ENCODE measurements around the gene TP73.

Gene TP73

DNA sequence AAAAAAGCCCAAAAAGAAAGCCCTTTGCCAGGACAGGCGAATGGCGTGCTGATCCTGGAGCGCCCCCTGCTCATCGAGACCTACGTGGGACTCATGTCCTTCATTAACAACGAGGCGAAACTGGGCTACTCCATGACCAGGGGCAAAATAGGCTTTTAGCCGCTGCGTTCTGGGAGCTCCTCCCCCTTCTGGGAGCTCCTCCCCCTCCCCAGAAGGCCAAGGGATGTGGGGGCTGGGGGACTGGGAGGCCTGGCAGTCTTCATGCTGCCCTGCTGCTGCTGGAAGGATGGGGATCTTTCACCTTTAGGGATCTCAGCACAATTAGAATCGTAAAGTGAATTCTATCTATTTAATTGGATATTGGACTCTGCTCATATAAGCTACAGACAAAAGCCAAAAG lies 23.9 kb upstream of the TP73 start:
- Mint-ChIP-seq H3K27me3 (ENCODE audit: low read depth) (no peaks in the 10 kb centered on the region), H3K27ac (no peak overlapping the region), H3K4me1 (peaks cover 18% of the 10 kb centered on the region), H3K9me3 (no peaks in the 10 kb centered on the region), H3K4me3 (peak overlapping the region; percentile 13 to 46 (median 38)), H3K36me3 (ENCODE audit: low read depth) (peaks cover 20% of the 10 kb centered on the region)
- TF ChIP-seq, protein P1, sequence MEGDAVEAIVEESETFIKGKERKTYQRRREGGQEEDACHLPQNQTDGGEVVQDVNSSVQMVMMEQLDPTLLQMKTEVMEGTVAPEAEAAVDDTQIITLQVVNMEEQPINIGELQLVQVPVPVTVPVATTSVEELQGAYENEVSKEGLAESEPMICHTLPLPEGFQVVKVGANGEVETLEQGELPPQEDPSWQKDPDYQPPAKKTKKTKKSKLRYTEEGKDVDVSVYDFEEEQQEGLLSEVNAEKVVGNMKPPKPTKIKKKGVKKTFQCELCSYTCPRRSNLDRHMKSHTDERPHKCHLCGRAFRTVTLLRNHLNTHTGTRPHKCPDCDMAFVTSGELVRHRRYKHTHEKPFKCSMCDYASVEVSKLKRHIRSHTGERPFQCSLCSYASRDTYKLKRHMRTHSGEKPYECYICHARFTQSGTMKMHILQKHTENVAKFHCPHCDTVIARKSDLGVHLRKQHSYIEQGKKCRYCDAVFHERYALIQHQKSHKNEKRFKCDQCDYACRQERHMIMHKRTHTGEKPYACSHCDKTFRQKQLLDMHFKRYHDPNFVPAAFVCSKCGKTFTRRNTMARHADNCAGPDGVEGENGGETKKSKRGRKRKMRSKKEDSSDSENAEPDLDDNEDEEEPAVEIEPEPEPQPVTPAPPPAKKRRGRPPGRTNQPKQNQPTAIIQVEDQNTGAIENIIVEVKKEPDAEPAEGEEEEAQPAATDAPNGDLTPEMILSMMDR (IDR thresholded peaks at IDR 0.05; ENCODE audit: unreplicated experiment in 3 of 3): no peak

DNA sequence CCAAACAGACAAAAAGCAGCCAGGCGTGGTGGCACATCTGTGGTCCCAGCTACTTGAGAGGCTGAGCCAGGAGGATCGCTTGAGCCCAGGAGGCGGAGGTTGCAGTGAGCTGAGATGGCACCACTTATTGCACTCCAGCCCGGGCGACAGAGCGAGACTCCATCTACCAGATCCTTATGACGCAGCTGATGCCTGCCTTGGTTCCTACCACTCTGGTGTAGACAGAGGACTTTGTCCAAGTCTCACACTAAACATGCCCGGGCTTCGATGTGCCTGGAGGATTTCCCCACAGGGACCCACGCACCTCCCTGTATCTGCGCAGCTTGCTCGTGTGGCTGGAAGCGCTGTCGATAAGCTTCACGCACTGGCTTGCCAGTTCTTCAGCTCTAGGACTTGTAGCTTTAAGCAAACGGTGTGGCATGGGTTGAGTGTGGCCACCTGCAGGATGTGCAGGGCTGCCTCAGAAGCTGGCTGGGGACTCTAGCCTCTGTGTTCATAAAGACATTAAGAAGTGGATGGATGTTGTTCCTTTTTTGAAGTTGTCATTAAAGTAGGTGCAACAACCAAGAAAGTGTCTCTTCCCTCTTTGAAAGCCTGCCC lies 22.7 kb upstream of the TP73 start:
- Mint-ChIP-seq H3K4me1 (peaks cover 7% of the 10 kb centered on the region), H3K36me3 (ENCODE audit: low read depth) (peaks cover 24% of the 10 kb centered on the region), H3K27me3 (ENCODE audit: low read depth) (no peaks in the 10 kb centered on the region), H3K27ac (no peak overlapping the region), H3K9me3 (no peaks in the 10 kb centered on the region), H3K4me3 (no peak overlapping the region)
- TF ChIP-seq, protein P1 (IDR thresholded peaks at IDR 0.05; ENCODE audit: unreplicated experiment in 3 of 3): no peak

DNA sequence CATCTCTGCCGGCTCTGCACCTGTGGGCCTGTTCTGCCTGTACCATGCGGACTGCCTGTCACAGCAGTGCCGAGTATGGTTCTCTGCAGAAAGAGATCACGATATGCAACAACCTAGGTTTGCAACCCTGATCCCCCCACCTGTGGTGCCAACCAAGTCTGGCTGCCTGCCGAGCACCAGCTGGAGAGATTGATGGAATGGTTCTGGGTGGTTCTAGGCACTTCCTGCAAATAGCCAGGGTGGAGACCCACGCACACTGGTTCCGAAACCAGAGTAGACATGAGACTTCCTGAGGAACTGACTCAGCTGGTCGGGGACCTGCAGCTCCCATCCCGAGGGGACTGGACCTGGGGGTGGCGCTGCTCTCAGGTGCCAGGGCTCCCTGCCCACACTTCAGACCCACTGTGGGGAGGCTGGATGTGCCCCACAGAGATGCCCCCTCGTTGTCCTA lies 22.1 kb upstream of the TP73 start:
- TF ChIP-seq, protein P1 (IDR thresholded peaks at IDR 0.05; ENCODE audit: unreplicated experiment in 3 of 3): no peak
- no peaks in the 10 kb centered on the region for H3K27me3 Mint-ChIP-seq (ENCODE audit: low read depth)
- no peak overlapping the region for H3K4me3 Mint-ChIP-seq
- peaks cover 28% of the 10 kb centered on the region for H3K36me3 Mint-ChIP-seq (ENCODE audit: low read depth)
- peaks cover 6% of the 10 kb centered on the region for H3K4me1 Mint-ChIP-seq
- H3K9me3 Mint-ChIP-seq: no peaks in the 10 kb centered on the region
- H3K27ac Mint-ChIP-seq: no peak overlapping the region

DNA sequence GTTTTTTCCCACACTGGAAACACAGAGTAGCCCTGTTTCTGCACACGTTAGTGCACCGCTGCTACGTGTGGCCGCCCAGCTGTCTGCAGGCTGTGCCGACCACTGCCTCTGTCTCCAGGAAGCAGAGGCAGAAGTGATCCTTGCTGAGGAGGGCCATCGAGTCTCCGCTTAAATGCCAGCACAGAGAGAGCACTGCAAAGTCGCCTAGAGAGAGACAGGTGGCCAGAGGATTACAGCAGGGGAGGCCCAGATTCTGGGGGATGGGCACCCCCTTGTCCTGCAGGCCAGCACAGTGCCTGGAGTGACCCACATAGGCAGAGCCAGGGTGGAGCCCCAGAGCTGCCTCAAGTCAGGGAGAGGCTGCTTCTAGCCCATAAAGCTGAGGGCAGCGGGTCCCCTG lies 21.4 kb upstream of the TP73 start:
- peaks cover 30% of the 10 kb centered on the region for H3K36me3 Mint-ChIP-seq (ENCODE audit: low read depth)
- H3K9me3 Mint-ChIP-seq: no peaks in the 10 kb centered on the region
- peaks cover 2% of the 10 kb centered on the region for H3K4me1 Mint-ChIP-seq
- no peaks in the 10 kb centered on the region for H3K27me3 Mint-ChIP-seq (ENCODE audit: low read depth)
- no peak overlapping the region for H3K27ac Mint-ChIP-seq
- TF ChIP-seq, protein P1 (IDR thresholded peaks at IDR 0.05; ENCODE audit: unreplicated experiment in 3 of 3): no peak
- no peak overlapping the region for H3K4me3 Mint-ChIP-seq

DNA sequence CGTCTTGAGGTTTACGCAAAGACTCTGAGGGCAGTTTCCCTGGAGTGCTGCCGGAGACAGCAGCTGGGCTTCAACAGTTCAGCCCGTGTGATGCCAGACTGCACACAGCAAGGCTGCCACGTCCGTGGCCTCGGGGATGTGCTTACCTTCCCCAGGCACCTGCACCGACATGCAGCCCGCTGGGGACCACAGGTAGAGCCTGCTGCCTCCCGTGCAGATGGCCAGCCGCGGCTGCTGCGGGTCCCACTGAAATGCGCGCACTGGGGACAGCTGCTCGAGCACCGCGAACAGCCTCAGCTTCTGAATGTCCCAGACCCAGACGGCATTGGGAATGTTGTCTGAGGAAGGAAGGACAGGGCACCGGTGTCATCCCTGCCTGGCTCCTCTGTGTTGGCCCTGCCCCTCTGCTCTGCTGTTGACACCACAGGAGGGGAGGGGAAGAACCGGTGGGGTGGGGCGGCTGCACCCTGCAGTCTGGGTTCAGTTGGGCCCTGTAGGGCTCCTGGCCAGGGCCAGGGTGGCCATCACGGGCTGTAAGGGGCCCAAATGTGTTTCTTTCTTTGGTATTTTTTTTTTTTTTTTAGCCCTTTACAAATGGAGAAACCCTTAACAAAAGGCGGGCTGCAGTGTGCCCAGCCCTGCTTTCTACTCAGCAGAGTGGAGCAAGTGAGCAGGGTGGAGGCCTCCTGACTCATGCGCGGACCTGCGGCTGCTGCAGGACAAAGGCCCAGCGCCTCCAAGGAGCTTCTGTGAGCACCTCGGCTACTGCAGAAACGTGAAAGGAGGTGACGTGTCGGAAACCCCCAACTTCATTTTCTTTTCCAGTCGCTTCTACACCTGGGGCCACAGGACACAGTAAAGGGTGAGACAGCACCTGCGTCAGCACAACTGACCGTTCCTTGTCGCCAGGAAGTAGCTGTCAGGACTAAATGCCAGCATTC lies 20.7 kb upstream of the TP73 start:
- no peak overlapping the region for H3K27ac Mint-ChIP-seq
- no peak overlapping the region for H3K4me3 Mint-ChIP-seq
- no peaks in the 10 kb centered on the region for H3K9me3 Mint-ChIP-seq
- TF ChIP-seq, protein P1 (IDR thresholded peaks at IDR 0.05; ENCODE audit: unreplicated experiment in 3 of 3): no peak
- no peaks in the 10 kb centered on the region for H3K27me3 Mint-ChIP-seq (ENCODE audit: low read depth)
- peaks cover 30% of the 10 kb centered on the region for H3K36me3 Mint-ChIP-seq (ENCODE audit: low read depth)
- no peaks in the 10 kb centered on the region for H3K4me1 Mint-ChIP-seq

All from nephron (organoid).